WTC11 (cell line): ENCODE data around the gene CCDC6.

Experiments
- ATF3 ChIP-seq: sonication (generic); formaldehyde crosslinking; conservative IDR thresholded peaks from 2 replicates; pipeline ENCODE4 v1.8.1; 2022; ENCODE audit warnings: mild to moderate bottlenecking, missing genetic modification reagents
- CTCF ChIP-seq: fragments of 200-600 bp; IDR thresholded peaks from 2 replicates; pipeline ENCODE4 v1.8.0; 2022; ENCODE audit warnings: antibody characterized with exemption
- ESRRA ChIP-seq: sonication (generic); formaldehyde crosslinking; IDR thresholded peaks from 2 replicates; pipeline ENCODE4 v1.8.1; 2022; ENCODE audit warnings: mild to moderate bottlenecking, missing genetic modification reagents, borderline replicate concordance
- NR1H2 ChIP-seq: sonication (generic); formaldehyde crosslinking; IDR thresholded peaks from 2 replicates; pipeline ENCODE4 v1.9.0; 2021; ENCODE audit warnings: mild to moderate bottlenecking, moderate library complexity, missing genetic modification reagents
- NR2C2 ChIP-seq: sonication (generic); formaldehyde crosslinking; IDR thresholded peaks from 2 replicates; pipeline ENCODE4 v1.8.0; 2022; ENCODE audit warnings: mild to moderate bottlenecking, missing genetic modification reagents
- NR3C1 ChIP-seq: sonication (generic); formaldehyde crosslinking; conservative IDR thresholded peaks from 2 replicates; pipeline ENCODE4 v1.8.1; 2023; ENCODE audit warnings: low read depth, mild to moderate bottlenecking, missing genetic modification reagents
- SP1 ChIP-seq: sonication (generic); formaldehyde crosslinking; conservative IDR thresholded peaks from 2 replicates; pipeline ENCODE4 v1.8.1; 2022; ENCODE audit warnings: missing genetic modification reagents
- USF1 ChIP-seq: sonication (generic); formaldehyde crosslinking; IDR thresholded peaks from 2 replicates; pipeline ENCODE4 v1.8.0; 2022; ENCODE audit warnings: mild to moderate bottlenecking, missing genetic modification reagents
- ZNF121 ChIP-seq: sonication (generic); formaldehyde crosslinking; IDR thresholded peaks from 2 replicates; pipeline ENCODE4 v1.8.0; 2023; ENCODE audit warnings: missing genetic modification reagents

- TF ChIP-seq NR1H2 (CRISPR knock-in tag) (no peak), CTCF (no peak), SP1 (CRISPR knock-in tag) (no peak), NR3C1 (CRISPR knock-in tag) (no peak), ESRRA (CRISPR knock-in tag) (no peak), ATF3 (CRISPR knock-in tag) (no peak), USF1 (no peak), NR2C2 (no peak), ZNF121 (CRISPR knock-in tag) (no peak)
These were observed 39.2 kb upstream of the CCDC6 start for GRCh38 chr10:59945590-59945989.
